ENCODE results near the gene TFF1.

Gene TFF1

DNA sequence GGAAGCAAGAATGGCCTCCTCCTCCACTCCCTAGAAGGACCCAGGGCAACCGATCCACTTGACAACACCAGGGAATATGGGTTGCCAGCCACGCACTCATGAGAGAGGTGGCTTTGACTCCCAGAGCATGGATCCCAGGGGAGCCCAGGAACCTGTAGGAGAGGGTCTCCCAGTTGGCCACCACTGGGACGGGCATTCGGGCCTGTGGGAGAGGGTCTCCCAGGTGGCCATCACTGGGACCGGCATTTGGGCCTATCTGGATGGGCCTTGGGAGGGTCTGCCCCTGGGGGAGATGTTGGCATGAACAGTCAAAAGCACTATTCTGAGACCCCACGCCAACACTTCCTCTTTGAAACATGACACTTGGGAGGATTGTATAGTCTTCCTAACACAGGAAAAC lies 565 bp downstream of the TFF1 start:
- TF ChIP-seq, protein P1, sequence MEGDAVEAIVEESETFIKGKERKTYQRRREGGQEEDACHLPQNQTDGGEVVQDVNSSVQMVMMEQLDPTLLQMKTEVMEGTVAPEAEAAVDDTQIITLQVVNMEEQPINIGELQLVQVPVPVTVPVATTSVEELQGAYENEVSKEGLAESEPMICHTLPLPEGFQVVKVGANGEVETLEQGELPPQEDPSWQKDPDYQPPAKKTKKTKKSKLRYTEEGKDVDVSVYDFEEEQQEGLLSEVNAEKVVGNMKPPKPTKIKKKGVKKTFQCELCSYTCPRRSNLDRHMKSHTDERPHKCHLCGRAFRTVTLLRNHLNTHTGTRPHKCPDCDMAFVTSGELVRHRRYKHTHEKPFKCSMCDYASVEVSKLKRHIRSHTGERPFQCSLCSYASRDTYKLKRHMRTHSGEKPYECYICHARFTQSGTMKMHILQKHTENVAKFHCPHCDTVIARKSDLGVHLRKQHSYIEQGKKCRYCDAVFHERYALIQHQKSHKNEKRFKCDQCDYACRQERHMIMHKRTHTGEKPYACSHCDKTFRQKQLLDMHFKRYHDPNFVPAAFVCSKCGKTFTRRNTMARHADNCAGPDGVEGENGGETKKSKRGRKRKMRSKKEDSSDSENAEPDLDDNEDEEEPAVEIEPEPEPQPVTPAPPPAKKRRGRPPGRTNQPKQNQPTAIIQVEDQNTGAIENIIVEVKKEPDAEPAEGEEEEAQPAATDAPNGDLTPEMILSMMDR (conservative IDR thresholded peaks at IDR 0.05; ENCODE audit: low read depth): no peak
- DNase-seq (ENCODE audit: low spot score): no peak
- CTCF ChIA-PET: no interaction called here
- no peak overlapping the region for H3K27ac ChIP-seq
- POLR2A ChIA-PET (ENCODE audit: low non-redundant PET): no interaction called here

- TF ChIP-seq, protein P1 (conservative IDR thresholded peaks at IDR 0.05; ENCODE audit: low read depth): no peak
- ChIA-PET CTCF (interaction anchor here (0.7 kb wide), 1 partner anchor 219 kb away, joined by 3 read pairs; no protein-coding TSS in a partner anchor), POLR2A (ENCODE audit: low non-redundant PET) (no interaction called here)
- no peak overlapping the region for H3K27ac ChIP-seq
- no peak for DNase-seq (ENCODE audit: low spot score)
Measured at GRCh38 chr21:42364304-42364865, 1.9 kb downstream of the TFF1 start.

DNA sequence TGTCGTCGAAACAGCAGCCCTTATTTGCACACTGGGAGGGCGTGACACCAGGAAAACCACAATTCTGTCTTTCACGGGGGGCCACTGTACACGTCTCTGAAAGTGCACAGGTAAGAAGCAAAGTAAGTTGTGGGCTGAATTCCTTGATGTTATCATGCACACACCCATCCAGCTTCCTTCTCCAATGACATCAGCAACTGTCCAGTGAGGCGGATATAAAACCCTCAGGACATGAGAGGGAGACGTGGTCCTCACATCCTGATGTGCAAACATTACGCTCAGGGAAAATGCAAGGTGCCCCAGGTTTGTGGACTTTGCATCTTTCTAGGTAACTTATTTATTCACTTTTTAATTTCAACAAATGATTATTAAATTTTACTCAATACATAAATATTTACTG lies 3.0 kb downstream of the TFF1 start:
- TF ChIP-seq, protein P1 (conservative IDR thresholded peaks at IDR 0.05; ENCODE audit: low read depth): no peak
- ChIA-PET CTCF (no interaction called here), POLR2A (ENCODE audit: low non-redundant PET) (no interaction called here)
- DNase-seq (ENCODE audit: low spot score): no peak
- H3K27ac ChIP-seq: no peak overlapping the region

- ChIA-PET CTCF (no interaction called here), POLR2A (ENCODE audit: low non-redundant PET) (no interaction called here)
- H3K27ac ChIP-seq: no peak overlapping the region
- no peak for DNase-seq (ENCODE audit: low spot score)
- TF ChIP-seq, protein P1 (conservative IDR thresholded peaks at IDR 0.05; ENCODE audit: low read depth): no peak
Measured at GRCh38 chr21:42362700-42363099, 3.6 kb downstream of the TFF1 start.

DNA sequence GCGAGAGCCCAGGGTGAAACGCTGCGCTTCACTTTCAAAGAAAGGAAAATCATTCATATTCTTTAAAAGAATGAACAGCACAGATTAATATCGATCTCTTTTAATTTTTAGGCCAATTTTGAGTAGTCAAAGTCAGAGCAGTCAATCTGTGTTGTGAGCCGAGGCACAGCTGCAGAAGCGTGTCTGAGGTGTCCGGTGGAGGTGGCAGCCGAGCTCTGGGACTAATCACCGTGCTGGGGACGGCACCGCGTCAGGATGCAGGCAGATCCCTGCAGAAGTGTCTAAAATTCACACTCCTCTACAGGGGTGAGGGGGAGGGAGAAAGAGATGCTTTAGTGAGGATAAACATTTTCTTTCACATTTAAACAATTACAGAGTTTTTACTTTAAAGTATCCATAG lies 4.1 kb downstream of the TFF1 start:
- ChIA-PET CTCF (no interaction called here), POLR2A (ENCODE audit: low non-redundant PET) (no interaction called here)
- no peak for DNase-seq (ENCODE audit: low spot score)
- no peak overlapping the region for H3K27ac ChIP-seq
- TF ChIP-seq, protein P1 (conservative IDR thresholded peaks at IDR 0.05; ENCODE audit: low read depth): no peak

GRCh38 chr21:42361286-42361685 lies 5.0 kb downstream of the TFF1 start:
- POLR2A ChIA-PET (ENCODE audit: low non-redundant PET): no interaction called here
- TF ChIP-seq, protein P1 (conservative IDR thresholded peaks at IDR 0.05; ENCODE audit: low read depth): no peak
- CTCF ChIA-PET: interaction anchor here (0.5 kb wide), 1 partner anchor 11 kb away, joined by 5 read pairs; the partner anchor contains the start of gene TFF2
- H3K27ac ChIP-seq: no peak overlapping the region
- no peak for DNase-seq (ENCODE audit: low spot score)
